ENCODE data around the gene FAM222B. TPM values are rescaled to one million over a fixed set of nuclear protein-coding genes. Genes with fewer than 3 reads are reported as not detected.

The FAM222B gene
- total RNA-seq, 1 experiment from 2014 or later = 2.6 TPM

GRCh38 chr17:28875848-28876550 is 33.4 kb upstream of the FAM222B start:
- no peak for DNase-seq (ENCODE audit: low read depth)
- in situ Hi-C loops (cut with HindIII; ENCODE audit: low pct_unique_long_range_greater_than_20kb, low sequenced_read_pairs) = loop anchor here (5.0 kb wide), 1 partner anchor 89 kb away; no protein-coding TSS in a partner anchor

- DNase-seq (ENCODE audit: low read depth) = no peak
- in situ Hi-C loops (cut with HindIII; ENCODE audit: low pct_unique_long_range_greater_than_20kb, low sequenced_read_pairs) = loop anchor here (5.0 kb wide), 1 partner anchor 87 kb away; no protein-coding TSS in a partner anchor
Observed at GRCh38 chr17:28874750-28875149, 32.2 kb upstream of the FAM222B start.

DNA sequence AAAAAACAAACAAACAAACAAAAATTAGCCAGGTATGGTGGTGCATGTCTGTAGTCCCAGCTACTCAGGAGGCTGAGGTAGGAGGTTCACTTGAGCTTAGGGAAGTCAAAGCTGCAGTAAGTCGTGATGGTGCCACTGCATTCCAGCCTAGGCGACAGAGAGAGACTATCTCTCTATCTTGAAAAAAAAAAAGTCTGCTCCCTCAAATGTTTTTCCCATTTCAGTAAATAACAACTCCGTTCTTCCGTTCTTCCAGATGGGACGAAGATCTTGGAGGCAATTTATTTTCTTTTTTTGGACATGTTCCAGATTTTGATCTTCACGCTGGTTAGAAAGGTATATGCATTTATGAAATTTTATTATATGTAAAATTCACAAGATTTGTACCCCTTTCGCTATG is 31.2 kb upstream of the FAM222B start:
- in situ Hi-C loops (cut with HindIII; ENCODE audit: low pct_unique_long_range_greater_than_20kb, low sequenced_read_pairs) = no loop called here
- no peak for DNase-seq (ENCODE audit: low read depth)

GRCh38 chr17:28871056-28871579 is 28.5 kb upstream of the FAM222B start:
- in situ Hi-C loops (cut with HindIII; ENCODE audit: low pct_unique_long_range_greater_than_20kb, low sequenced_read_pairs) = no loop called here

GRCh38 chr17:28867276-28867675 is 24.7 kb upstream of the FAM222B start:
- no peak for DNase-seq (ENCODE audit: low read depth)
- in situ Hi-C loops (cut with HindIII; ENCODE audit: low pct_unique_long_range_greater_than_20kb, low sequenced_read_pairs) = no loop called here

More at GRCh38 chr17:28871056-28871579, 28.5 kb upstream of the FAM222B start:
- DNase-seq (ENCODE audit: low read depth) = no peak

- in situ Hi-C loops (cut with HindIII; ENCODE audit: low pct_unique_long_range_greater_than_20kb, low sequenced_read_pairs) = no loop called here
- DNase-seq (ENCODE audit: low read depth) = no peak
Observed at GRCh38 chr17:28865946-28866752, 23.6 kb upstream of the FAM222B start.

- in situ Hi-C loops (cut with HindIII; ENCODE audit: low pct_unique_long_range_greater_than_20kb, low sequenced_read_pairs) = no loop called here
- no peak for DNase-seq (ENCODE audit: low read depth)
Observed at GRCh38 chr17:28864991-28865849, 22.6 kb upstream of the FAM222B start.

DNA sequence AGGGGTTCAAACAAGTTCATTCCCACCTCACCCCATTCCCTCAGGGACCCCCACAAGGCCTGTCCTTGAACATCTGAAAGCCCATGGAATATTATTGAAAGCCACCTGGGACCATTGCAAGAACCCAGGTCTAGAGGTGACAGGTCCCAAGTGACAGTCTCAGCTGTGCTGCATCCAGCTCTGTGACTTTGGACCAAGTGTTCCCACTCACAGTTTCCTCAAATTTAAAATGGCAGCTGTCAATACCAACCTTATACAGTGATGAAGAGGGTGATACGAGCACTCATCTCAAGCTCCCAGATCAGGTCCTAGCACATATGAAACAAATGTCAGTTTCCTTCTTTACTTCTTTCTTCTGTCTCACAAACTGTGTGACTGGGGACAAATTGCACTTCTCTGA is 21.4 kb upstream of the FAM222B start:
- in situ Hi-C loops (cut with HindIII; ENCODE audit: low pct_unique_long_range_greater_than_20kb, low sequenced_read_pairs) = no loop called here
- no peak for DNase-seq (ENCODE audit: low read depth)

DNA sequence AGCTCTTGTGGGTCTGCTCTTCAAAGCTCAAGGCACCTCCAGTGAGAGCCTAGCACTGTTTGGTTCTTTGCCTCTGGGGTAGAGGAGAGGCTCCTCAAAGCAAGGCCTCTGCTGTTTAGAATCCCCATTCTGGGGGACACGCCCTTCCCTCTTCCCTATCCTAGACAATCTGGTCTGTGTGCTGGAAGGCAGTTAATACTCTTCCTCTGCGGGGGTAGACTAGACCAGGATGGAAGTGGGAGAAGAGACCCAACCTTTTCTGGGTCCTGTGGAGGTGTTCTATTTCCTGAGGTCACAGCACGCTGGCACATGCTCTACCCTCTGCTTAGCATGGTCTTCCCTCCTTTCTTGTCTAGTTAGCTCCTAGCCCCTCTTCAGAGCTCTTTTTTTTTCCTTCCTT is 20.0 kb upstream of the FAM222B start:
- in situ Hi-C loops (cut with HindIII; ENCODE audit: low pct_unique_long_range_greater_than_20kb, low sequenced_read_pairs) = no loop called here
- DNase-seq (ENCODE audit: low read depth) = no peak

- no peak for DNase-seq (ENCODE audit: low read depth)
- in situ Hi-C loops (cut with HindIII; ENCODE audit: low pct_unique_long_range_greater_than_20kb, low sequenced_read_pairs) = no loop called here
Observed at GRCh38 chr17:28861393-28862203, 19.0 kb upstream of the FAM222B start.

DNA sequence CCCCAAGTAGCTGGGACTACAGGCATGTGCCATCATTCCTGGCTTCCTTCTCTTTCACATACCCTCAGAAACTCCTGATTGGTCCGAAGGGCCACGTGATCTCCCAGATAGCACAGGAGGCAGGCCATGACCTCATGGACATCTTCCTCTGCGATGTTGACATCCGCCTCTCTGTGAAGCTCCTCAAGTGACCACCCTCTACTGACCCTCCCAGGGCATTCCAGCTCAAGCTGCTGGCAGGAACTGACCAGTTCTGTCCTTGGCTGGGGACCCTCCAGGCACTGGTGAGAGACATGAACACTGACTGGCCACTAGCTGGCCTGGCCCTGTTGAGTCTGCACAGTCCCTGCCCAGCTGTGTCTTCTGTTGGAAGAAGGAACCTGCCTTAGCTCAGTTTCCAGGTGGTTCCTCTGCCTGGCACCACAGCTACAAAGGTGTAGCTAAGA is 17.8 kb upstream of the FAM222B start:
- no peak for DNase-seq (ENCODE audit: low read depth)
- in situ Hi-C loops (cut with HindIII; ENCODE audit: low pct_unique_long_range_greater_than_20kb, low sequenced_read_pairs) = no loop called here

DNA sequence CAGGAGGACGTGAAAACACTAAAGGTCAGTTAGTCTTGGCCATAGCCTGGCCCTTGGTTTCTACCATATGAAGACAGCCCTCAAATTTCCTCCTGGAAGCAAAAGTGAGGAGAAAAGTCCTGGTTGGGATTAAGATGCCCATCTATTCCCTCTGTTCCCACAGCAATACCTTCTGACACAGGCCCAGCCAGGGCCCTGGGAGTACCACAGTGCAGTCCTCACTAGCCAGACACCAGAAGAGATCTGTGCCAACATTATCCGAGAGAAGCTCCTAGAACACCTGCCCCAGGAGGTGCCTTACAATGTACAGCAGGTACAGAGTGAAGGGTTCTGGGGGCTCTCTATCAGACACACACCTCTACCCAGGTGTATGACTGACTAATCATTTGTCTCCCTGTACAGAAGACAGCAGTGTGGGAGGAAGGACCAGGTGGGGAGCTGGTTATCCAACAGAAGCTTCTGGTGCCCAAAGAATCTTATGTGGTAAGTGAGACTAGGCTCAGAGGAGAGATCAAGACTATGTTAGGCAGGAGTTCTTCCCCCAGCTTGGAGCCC is 16.3 kb upstream of the FAM222B start:
- in situ Hi-C loops (cut with HindIII; ENCODE audit: low pct_unique_long_range_greater_than_20kb, low sequenced_read_pairs) = no loop called here
- DNase-seq (ENCODE audit: low read depth) = no peak

- in situ Hi-C loops (cut with HindIII; ENCODE audit: low pct_unique_long_range_greater_than_20kb, low sequenced_read_pairs) = no loop called here
- DNase-seq (ENCODE audit: low read depth) = no peak
Observed at GRCh38 chr17:28857905-28858800, 15.6 kb upstream of the FAM222B start.

- in situ Hi-C loops (cut with HindIII; ENCODE audit: low pct_unique_long_range_greater_than_20kb, low sequenced_read_pairs) = no loop called here
Observed at GRCh38 chr17:28856028-28856574, 13.5 kb upstream of the FAM222B start.

GRCh38 chr17:28855336-28855679 is 12.7 kb upstream of the FAM222B start:
- in situ Hi-C loops (cut with HindIII; ENCODE audit: low pct_unique_long_range_greater_than_20kb, low sequenced_read_pairs) = no loop called here
- DNase-seq (ENCODE audit: low read depth) = no peak

More at GRCh38 chr17:28856028-28856574, 13.5 kb upstream of the FAM222B start:
- DNase-seq (ENCODE audit: low read depth) = no peak

All from Caki2 (cell line).